ENCODE data around the gene MYO7A.

Gene MYO7A

GRCh38 chr11:77203901-77204753 lies 76.1 kb downstream of the MYO7A start:
- TF ChIP-seq CTCF (conservative IDR thresholded peaks at IDR 0.05; ENCODE audit: low read length), result no peak
- no peak overlapping the region for H3K4me3 ChIP-seq (ENCODE audit: low read length)
- DNase-seq (ENCODE audit: low read depth), result no peak

GRCh38 chr11:77204754-77205466 lies 76.9 kb downstream of the MYO7A start:
- TF ChIP-seq CTCF (conservative IDR thresholded peaks at IDR 0.05; ENCODE audit: low read length), result no peak
- no peak for DNase-seq (ENCODE audit: low read depth)
- no peak overlapping the region for H3K4me3 ChIP-seq (ENCODE audit: low read length)

GRCh38 chr11:77205467-77206263 lies 77.6 kb downstream of the MYO7A start:
- no peak for DNase-seq (ENCODE audit: low read depth)
- no peak overlapping the region for H3K4me3 ChIP-seq (ENCODE audit: low read length)
- no peak for TF ChIP-seq CTCF (conservative IDR thresholded peaks at IDR 0.05; ENCODE audit: low read length)

GRCh38 chr11:77206264-77207018 lies 78.4 kb downstream of the MYO7A start:
- no peak for DNase-seq (ENCODE audit: low read depth)
- TF ChIP-seq CTCF (conservative IDR thresholded peaks at IDR 0.05; ENCODE audit: low read length), result no peak
- H3K4me3 ChIP-seq (ENCODE audit: low read length), result no peak overlapping the region

- no peak for TF ChIP-seq CTCF (conservative IDR thresholded peaks at IDR 0.05; ENCODE audit: low read length)
- H3K4me3 ChIP-seq (ENCODE audit: low read length), result no peak overlapping the region
- no peak for DNase-seq (ENCODE audit: low read depth)
Measured at GRCh38 chr11:77207019-77207485, 79.0 kb downstream of the MYO7A start.

- H3K4me3 ChIP-seq (ENCODE audit: low read length), result no peak overlapping the region
- TF ChIP-seq CTCF (conservative IDR thresholded peaks at IDR 0.05; ENCODE audit: low read length), result no peak
- no peak for DNase-seq (ENCODE audit: low read depth)
Measured at GRCh38 chr11:77207618-77208313, 79.7 kb downstream of the MYO7A start.

Measured in AG10803 (cell line).